Measurements from ENCODE around the gene MEIKIN.

GRCh38 chr5:131794586-131794985 lies 150.9 kb downstream of the MEIKIN start:
- TF ChIP-seq POLR2A (IDR thresholded peaks at IDR 0.05) (no peak), CTCF (IDR thresholded peaks at IDR 0.05) (no peak)

All from uterus (tissue), 2 donors.